SU-DHL-6 (cell line): Measurements from ENCODE around the gene UBR3.

Source experiments
- CTCF ChIP-seq: fragments of 200-600 bp; sonication (generic); IDR thresholded peaks from one replicate; pipeline ENCODE4 v1.5.1; 2017; ENCODE audit warnings: antibody characterized with exemption, mild to moderate bottlenecking, low read length, moderate library complexity; ENCODE audit not compliant: insufficient read depth, poor library complexity, severe bottlenecking
- EZH2phosphoT487 ChIP-seq: fragments of 200-600 bp; sonication (generic), shearing (Covaris generic); conservative IDR thresholded peaks from 2 replicates; pipeline ENCODE4 v1.6.1; 2018; ENCODE audit warnings: mild to moderate bottlenecking, antibody characterized with exemption, low read length, moderate library complexity, mixed read lengths

- TF ChIP-seq CTCF, result no peak
- TF ChIP-seq EZH2phosphoT487, result no peak
These were observed 294.4 kb downstream of the UBR3 start for GRCh38 chr2:170121689-170122088.
